Measurements from ENCODE around the gene C10orf143.

DNA sequence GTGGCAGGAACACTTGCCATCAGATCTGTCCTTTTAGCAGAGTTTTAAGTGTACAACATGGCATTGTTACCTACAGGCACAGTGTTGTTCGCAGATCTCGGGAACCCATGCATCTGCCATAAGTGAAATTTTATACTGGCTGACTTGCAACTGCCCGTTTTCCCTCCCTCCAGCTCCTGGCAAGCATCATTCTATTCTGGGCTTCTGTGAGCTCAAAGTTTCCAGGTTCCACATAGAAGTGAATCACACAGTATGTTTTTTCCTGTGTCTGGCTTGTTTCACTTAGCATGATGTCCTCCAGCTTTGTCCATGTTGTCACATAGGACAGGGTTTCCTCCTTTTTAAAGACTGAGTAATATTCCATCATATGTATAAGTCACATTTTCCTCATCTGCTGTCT, 56.6 kb downstream of the C10orf143 start:
- TF ChIP-seq, protein P1, sequence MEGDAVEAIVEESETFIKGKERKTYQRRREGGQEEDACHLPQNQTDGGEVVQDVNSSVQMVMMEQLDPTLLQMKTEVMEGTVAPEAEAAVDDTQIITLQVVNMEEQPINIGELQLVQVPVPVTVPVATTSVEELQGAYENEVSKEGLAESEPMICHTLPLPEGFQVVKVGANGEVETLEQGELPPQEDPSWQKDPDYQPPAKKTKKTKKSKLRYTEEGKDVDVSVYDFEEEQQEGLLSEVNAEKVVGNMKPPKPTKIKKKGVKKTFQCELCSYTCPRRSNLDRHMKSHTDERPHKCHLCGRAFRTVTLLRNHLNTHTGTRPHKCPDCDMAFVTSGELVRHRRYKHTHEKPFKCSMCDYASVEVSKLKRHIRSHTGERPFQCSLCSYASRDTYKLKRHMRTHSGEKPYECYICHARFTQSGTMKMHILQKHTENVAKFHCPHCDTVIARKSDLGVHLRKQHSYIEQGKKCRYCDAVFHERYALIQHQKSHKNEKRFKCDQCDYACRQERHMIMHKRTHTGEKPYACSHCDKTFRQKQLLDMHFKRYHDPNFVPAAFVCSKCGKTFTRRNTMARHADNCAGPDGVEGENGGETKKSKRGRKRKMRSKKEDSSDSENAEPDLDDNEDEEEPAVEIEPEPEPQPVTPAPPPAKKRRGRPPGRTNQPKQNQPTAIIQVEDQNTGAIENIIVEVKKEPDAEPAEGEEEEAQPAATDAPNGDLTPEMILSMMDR (IDR thresholded peaks at IDR 0.05) = no peak
- no peak for TF ChIP-seq POLR2A (IDR thresholded peaks at IDR 0.05)
